SU-DHL-6 (cell line): ENCODE results near the gene KIAA2012.

Experiments used
- CTCF ChIP-seq: fragments of 200-600 bp; sonication (generic); IDR thresholded peaks from one replicate; pipeline ENCODE4 v1.5.1; 2017; ENCODE audit warnings: antibody characterized with exemption, mild to moderate bottlenecking, low read length, moderate library complexity; ENCODE audit not compliant: insufficient read depth, poor library complexity, severe bottlenecking
- EZH2phosphoT487 ChIP-seq: fragments of 200-600 bp; sonication (generic), shearing (Covaris generic); conservative IDR thresholded peaks from 2 replicates; pipeline ENCODE4 v1.6.1; 2018; ENCODE audit warnings: mild to moderate bottlenecking, antibody characterized with exemption, low read length, moderate library complexity, mixed read lengths

GRCh38 chr2:202104286-202104870 lies 31.3 kb downstream of the KIAA2012 start:
- TF ChIP-seq CTCF (peak; percentile 70), EZH2phosphoT487 (no peak)
